ENCODE data around the gene ZNRF3.

ZNRF3 gene

DNA sequence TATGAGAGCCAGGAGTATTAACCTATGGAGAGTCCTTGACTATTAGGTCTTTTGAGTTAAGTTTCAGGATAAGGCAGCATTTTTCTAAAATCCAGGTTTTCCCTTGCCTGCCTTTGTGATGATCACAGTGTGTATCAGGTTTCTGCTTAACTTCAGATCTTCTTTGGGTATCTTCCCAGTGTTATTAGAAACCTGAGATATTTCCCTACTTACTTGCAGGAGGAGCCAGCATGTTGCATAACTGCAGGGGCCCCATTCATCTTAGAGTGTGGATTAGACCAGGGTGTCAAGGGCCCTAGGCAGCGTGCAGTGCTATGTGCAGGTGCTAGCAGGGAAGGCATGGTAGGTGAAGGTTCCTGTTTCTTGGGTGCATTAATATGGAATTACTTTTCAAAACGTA is 69.5 kb downstream of the ZNRF3 start:
- DNase-seq (ENCODE audit: low read depth): no peak

GRCh38 chr22:28953403-28953802 is 70.0 kb downstream of the ZNRF3 start:
- DNase-seq (ENCODE audit: low read depth): no peak

- no peak for DNase-seq (ENCODE audit: low read depth)
These were observed 70.9 kb downstream of the ZNRF3 start for GRCh38 chr22:28953976-28954880.

DNA sequence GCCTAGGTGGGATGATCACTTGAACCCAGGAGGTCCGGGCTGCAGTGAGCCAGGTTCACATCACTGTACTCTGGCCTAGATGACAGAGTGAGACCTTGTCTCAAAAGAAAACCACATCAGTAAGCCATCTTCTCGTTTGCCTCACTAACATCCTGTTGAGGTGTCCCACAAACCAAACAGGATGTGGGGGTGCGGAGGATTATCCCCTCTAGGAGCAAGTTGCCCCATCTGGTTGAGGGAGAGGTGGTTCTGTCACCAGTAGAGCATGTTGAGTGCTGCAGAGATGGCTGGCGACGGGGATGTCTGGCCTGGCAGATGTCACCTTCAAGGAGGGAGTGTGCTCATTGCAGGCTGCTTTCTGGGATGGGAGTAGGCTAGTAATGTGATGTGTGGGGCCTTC is 72.4 kb downstream of the ZNRF3 start:
- no peak for DNase-seq (ENCODE audit: low read depth)

GRCh38 chr22:28956506-28956905 is 73.1 kb downstream of the ZNRF3 start:
- no peak for DNase-seq (ENCODE audit: low read depth)

DNA sequence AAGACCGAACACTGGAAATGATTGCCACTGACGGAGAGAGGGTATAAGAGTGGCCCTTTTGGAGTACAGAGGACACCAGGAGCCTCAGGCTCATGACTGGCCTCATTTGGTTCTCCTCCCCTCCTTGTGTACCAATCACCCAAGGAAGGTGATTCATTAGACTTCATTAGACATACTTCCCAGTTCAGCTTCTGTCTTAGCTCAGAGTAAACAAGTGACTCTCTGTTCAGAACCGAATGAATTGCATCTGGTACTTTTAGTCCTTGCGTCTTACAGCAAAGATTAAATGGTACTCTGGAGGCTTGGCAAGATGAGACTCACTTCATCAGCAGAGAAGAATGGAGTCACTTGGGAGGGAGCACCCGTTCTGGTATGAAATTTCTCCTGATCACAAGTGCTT is 75.2 kb downstream of the ZNRF3 start:
- no peak for DNase-seq (ENCODE audit: low read depth)

GRCh38 chr22:28962042-28962554 is 78.7 kb downstream of the ZNRF3 start:
- DNase-seq (ENCODE audit: low read depth): no peak

- no peak for DNase-seq (ENCODE audit: low read depth)
These were observed 80.0 kb downstream of the ZNRF3 start for GRCh38 chr22:28963362-28963761.

DNA sequence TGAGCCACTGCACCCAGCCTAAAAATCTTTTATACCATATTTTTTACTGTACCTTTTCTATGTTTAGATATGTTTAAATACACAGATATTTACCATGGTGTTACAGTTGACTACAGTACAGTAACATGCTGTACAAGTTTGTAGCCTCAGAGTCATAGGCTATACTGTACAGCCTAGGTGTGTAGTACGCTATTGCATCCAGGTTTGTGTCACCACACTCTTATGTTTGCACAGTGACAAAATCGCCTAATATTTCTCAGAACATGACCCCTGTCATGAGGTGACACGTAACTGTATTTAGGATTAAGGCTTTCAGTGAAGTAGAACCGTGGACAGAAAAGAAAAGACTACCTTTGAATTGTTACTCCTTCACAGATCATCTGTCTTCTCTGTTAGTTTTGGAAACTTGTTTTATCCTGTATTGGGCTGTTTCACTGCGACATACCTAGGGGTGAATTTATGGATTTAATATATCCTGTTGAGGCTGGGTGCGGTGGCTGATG is 83.8 kb downstream of the ZNRF3 start:
- no peak for DNase-seq (ENCODE audit: low read depth)

GRCh38 chr22:28967969-28968368 is 84.6 kb downstream of the ZNRF3 start:
- DNase-seq (ENCODE audit: low read depth): no peak

DNA sequence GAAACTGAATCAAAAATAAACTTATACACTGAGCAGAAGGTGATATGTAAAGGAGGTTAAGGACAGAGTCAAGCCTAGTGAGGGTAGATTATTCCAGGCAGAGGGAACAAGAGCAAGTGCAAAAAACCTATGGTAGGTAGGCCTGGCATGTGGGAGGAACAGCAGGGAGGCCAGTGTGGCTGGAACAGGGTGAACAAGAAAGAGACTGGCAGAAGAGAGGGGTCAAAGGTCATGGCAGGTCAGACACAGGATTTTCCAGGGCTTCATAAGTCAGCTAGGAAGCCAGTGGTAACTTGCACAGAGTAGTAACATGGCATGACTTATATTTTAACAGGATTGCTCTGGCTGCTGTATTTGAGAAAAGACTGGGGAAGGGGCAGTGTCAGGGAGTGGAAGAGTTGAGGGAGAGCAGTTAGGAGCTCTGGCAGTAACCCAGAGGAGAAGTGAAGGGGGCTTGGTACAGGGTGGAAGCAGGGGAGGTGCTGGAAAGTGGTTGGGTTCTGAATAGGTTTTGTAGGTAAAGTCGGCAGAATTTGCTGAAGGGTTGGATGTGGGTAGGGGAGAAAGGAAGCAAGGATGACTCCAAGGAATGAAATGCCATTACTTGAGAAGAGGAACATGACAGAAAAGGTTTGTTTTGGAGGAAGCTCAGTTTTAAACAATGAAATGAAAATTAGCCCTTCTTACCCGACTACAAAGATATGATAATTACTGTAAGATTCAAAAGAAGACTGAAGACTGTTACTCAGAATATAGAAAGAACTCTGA is 86.2 kb downstream of the ZNRF3 start:
- no peak for DNase-seq (ENCODE audit: low read depth)

DNA sequence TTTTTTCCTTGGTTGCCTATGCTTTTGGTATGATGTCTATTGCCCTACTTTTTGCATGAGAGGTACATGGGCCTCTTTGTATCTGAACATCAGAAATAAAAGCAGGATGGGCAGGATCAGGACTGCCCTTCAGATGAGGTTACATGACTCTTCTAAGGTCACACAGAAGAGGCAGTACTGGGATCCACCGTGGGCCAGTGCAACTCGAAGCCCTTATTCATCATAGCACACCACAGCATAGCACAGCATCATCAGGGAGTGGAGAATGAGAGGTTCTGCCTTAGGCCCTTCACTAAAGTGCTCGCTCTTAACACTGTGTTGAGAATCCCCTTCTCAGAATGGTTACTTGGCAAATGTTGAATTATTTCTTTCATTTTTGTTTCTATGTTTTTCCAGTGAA is 90.0 kb downstream of the ZNRF3 start:
- no peak for DNase-seq (ENCODE audit: low read depth)

DNA sequence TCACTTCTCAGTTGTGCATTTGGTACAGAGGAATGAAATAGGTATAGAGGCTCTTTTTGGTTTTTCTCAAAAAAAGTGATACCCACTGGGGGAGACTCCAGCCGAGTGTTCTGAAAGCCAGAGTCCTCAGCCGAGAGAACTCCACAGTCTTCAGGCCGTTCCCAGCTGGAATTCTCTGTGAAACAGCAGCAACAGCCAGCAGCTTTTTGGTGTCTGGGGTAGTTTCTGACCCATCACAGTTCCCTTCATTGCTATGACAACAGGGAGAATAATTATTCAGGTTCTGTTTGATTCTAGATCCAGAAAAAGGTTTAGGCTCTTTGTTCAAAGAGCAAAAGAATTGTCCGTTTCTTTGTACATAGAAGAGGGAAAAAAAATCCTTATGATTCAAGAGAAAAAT is 93.7 kb downstream of the ZNRF3 start:
- no peak for DNase-seq (ENCODE audit: low read depth)

GRCh38 chr22:28977481-28977971 is 94.2 kb downstream of the ZNRF3 start:
- no peak for DNase-seq (ENCODE audit: low read depth)

GRCh38 chr22:28978158-28978557 is 94.8 kb downstream of the ZNRF3 start:
- DNase-seq (ENCODE audit: low read depth): no peak

DNA sequence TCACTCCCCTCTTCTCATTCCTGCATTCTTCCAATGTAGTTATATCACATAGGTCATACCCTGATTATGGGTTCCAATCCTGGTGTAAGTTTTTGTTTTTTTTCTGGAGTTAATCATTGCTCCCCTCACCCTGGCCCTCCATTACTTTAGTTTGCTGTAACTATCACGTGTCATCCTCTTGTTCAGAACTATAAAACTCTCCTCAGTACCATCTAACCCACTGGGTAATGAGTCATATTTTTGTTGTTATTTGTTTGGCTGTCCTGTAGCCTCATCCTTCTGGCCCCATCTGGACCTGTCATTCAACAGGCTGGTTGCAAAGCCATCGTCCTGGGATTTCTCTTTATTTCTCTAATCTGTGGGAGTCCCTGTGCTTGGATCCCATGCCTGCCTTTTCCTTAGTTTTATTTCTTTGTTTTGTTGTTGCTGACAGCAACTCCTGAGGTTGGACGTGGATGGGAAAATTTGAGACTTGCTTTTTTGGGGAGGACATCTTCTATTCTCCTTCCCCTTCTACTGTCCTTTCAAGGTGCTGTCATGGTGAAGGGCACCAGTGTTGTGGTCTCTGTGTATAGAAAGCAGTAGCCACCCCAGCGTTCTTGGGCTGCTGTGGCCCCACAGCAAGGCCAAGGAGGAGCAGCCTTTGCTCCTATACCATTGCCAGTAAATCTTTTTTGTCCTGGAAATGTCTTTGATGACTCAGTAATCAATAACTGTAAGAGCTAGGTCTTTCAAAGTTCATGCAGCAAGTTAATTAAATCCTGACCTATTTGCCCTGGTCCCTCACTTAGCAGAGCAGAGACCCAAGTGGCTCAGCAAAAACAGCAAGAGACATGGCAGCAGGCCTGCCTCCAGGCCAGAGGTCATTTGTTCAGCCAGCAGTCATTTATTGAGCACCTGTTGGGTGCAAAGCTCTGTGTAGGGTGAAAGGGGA is 95.8 kb downstream of the ZNRF3 start:
- DNase-seq (ENCODE audit: low read depth): no peak

- DNase-seq (ENCODE audit: low read depth): no peak
These were observed 97.0 kb downstream of the ZNRF3 start for GRCh38 chr22:28980326-28980725.

DNA sequence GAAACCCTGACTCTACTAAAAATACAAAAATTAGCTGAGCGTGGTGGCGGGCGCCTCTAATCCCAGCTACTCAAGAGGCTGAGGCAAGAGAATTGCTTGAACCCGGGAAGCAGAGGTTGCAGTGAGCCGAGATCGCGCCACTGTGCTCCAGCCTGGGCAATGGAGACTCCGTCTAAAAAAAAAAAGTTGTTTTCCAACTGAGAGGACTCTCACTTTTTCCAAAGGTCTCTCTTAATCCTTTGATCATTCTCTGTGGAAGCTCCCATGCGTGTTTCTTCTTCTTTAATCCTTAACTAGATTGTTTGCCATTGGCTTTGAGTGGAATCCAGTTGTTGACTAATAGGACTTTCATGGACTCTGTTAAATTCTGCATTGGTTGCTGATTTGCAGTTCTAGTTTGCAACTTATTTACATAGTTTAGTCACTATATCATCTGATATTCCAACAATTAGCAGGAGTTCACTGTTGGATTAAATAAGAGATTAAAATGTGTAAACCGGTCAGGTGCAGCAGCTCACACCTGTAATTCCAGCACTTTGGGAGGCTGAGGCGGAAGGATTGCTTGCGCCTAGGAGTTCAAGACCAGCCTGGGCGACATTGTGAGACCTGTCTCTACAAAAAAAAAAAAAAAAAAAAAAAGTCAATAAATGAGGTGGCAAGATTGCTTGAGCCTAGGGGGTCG is 98.6 kb downstream of the ZNRF3 start:
- DNase-seq (ENCODE audit: low read depth): no peak

DNA sequence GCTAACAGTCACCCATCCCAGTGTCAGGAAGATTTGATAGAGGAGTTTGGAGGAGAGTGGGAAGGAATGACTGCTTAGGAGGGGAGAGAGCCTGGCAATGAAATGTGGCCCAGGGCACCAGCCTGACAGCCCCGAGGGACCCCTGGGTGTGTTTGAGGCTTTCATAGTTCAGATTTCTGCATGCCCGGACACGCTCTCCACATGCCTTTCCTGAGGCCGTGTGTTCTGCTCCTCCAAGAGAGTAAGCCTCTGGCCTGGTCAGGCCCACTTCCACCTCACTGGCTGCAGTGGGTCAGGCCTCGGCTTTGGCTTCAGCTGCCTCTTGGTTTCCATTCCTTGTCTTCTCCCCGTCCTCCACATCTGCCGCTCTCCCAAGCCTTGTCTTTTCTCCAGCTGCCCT is 99.8 kb downstream of the ZNRF3 start:
- no peak for DNase-seq (ENCODE audit: low read depth)

GRCh38 chr22:28983788-28984441 is 100.5 kb downstream of the ZNRF3 start:
- DNase-seq (ENCODE audit: low read depth): no peak
